Measurements from ENCODE around the gene STUM.

Gene STUM

GRCh38 chr1:226533220-226533619 is 15.3 kb upstream of the STUM start:
- DNase-seq (ENCODE audit: low read depth in 2 of 2, low spot score in 1 of 2), result no peak

GRCh38 chr1:226534098-226534497 is 14.5 kb upstream of the STUM start:
- no peak for DNase-seq (ENCODE audit: low read depth in 2 of 2, low spot score in 1 of 2)

DNA sequence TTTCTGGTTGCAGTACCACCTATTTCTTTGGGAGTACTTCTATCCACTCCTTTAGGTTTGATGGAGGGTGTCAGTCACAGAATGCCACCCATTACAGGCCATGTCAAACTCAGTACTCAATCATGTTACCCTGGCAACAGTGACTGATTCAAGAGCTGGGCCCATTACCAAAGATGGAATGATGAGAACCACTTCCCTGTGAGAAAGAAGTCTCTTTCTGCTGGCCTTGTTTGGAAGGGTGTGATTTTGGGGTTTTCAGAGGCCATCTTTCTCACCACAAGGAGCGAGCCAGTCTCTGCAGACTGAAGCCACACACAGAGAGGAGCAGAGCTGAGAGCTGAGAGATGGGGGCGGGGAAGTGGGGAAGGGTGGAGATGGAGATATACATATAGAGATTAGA is 13.9 kb upstream of the STUM start:
- DNase-seq (ENCODE audit: low read depth in 2 of 2, low spot score in 1 of 2), result no peak

GRCh38 chr1:226535666-226536065 is 12.9 kb upstream of the STUM start:
- DNase-seq (ENCODE audit: low read depth in 2 of 2, low spot score in 1 of 2), result no peak

- DNase-seq (ENCODE audit: low read depth in 2 of 2, low spot score in 1 of 2), result no peak
Observed at GRCh38 chr1:226541231-226541630, 7.3 kb upstream of the STUM start.

GRCh38 chr1:226541631-226542622 is 6.6 kb upstream of the STUM start:
- DNase-seq (ENCODE audit: low read depth in 2 of 2, low spot score in 1 of 2), result no peak

GRCh38 chr1:226542623-226543103 is 5.9 kb upstream of the STUM start:
- DNase-seq (ENCODE audit: low read depth in 2 of 2, low spot score in 1 of 2), result no peak

- no peak for DNase-seq (ENCODE audit: low read depth in 2 of 2, low spot score in 1 of 2)
Observed at GRCh38 chr1:226545836-226546596, 2.5 kb upstream of the STUM start.

- DNase-seq (ENCODE audit: low read depth in 2 of 2, low spot score in 1 of 2), result no peak
Observed at GRCh38 chr1:226546926-226547325, 1.6 kb upstream of the STUM start.

- peak; percentile 20 to 28 for DNase-seq (ENCODE audit: low read depth in 2 of 2, low spot score in 1 of 2)
Observed at GRCh38 chr1:226547754-226548191, 791 bp upstream of the STUM start.

GRCh38 chr1:226549094-226549936 is 751 bp downstream of the STUM start:
- no peak for DNase-seq (ENCODE audit: low read depth in 2 of 2, low spot score in 1 of 2)

DNA sequence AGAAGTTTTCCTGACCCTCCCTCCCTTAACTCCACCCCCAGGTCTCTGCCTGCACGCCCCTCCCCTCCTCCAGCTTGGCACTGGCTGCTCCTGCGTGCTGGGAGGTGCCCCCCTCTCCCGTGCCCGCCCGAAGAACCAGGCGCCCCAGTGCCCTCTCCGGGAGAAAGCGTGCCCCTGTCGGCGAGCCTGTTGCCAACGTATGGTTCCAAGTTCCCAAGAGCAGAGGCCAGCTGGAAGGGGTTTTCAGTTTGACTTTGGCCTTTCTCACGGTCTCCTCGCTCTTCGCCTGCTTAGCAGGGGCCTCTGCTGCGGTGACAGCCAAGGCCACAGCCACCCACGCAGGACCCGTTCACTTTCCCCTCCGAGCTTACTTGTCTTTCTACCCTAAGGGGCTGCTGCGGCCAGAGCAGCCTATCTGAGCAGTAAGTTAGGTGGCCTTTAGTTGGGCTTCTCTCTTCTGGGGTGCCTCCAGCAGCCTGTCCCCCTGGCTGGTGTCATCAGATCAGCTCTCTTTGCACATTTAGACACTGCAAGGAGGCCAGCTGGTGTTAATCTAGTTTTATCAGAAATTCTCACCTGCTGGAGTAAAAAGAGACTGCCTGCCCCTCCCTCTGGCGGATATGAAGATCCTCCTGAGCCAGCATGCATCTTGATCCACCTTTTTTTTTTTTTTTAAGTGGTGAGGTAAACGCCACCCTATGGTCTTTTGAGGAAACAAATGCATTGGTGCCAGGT is 1.5 kb downstream of the STUM start:
- no peak for DNase-seq (ENCODE audit: low read depth in 2 of 2, low spot score in 1 of 2)

DNA sequence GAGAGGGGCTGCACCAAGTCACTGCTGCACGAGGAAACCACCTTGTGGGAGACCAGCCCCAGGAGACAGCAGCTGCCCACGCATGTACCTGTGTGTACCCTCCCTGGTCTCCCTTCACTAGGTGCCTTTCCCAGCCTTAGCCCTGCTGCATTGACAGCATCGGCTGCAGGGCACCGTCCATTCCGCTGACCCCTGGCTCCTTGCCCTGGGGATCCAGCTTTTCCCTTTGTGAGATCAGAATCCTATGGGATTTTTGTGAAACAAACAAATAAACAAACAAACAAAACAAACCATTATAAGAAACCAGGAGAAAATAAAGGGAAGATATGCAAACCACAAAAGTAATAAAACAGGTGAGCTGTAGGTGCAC is 2.1 kb downstream of the STUM start:
- no peak for DNase-seq (ENCODE audit: low read depth in 2 of 2, low spot score in 1 of 2)

- DNase-seq (ENCODE audit: low read depth in 2 of 2, low spot score in 1 of 2), result no peak
Observed at GRCh38 chr1:226551299-226551698, 2.7 kb downstream of the STUM start.

DNA sequence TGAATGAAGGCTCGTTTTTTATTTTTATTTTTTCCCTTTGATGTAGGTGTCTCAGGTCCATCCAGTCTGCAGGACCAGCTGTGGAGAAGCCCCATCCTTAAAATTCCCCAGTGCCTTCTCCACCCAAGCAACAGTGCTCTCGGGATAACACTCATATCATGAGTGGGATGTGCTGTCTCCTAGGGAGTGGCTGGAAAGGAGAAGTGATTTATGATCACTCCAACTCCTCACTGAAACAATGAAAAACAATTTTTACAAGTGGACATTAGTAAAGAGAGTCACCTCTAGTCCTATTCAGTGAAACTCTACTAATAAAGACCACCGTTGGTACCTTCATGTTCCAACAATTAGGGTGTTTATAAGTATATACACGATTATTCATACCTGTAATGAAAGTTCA is 3.5 kb downstream of the STUM start:
- DNase-seq (ENCODE audit: low read depth in 2 of 2, low spot score in 1 of 2), result no peak

- DNase-seq (ENCODE audit: low read depth in 2 of 2, low spot score in 1 of 2), result no peak
Observed at GRCh38 chr1:226553266-226553923, 4.8 kb downstream of the STUM start.

DNA sequence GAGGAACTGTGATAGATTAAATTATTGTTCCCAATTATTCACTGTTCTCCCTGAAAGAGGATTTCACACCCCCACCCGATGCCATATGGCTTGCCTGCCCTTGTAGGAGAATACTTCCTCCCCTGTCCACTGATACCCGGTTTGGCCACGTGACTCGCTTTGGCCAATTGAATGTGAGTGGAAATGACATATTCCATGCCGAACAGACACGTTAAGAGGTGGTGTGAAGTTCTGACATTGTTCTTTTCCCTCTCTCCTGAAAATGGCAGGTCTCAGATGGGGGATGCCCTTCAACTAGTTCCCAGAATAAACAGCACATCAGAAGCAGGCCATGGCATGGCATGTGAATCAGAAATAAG is 5.3 kb downstream of the STUM start:
- DNase-seq (ENCODE audit: low read depth in 2 of 2, low spot score in 1 of 2), result no peak

DNA sequence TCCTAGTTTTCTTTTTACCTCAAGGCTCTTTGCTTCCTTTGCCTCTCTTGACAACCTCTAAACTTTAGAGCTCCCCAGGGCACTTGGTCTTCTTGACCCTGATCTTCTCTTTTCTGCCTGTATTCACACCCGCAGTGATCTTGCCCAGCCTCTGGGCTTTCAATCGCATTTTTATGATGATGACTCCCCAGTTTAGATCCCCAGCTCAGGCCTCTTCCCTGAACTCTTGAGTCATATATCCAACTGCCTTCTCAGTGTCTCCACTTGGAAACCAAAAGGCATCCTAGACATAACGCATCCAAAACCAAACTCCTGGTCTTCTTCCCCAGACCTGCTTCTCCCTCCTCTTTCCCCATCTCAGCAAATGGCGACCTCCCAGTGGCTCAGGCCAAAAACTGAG is 6.5 kb downstream of the STUM start:
- DNase-seq (ENCODE audit: low read depth in 2 of 2, low spot score in 1 of 2), result no peak

GRCh38 chr1:226557424-226557823 is 8.9 kb downstream of the STUM start:
- no peak for DNase-seq (ENCODE audit: low read depth in 2 of 2, low spot score in 1 of 2)

DNA sequence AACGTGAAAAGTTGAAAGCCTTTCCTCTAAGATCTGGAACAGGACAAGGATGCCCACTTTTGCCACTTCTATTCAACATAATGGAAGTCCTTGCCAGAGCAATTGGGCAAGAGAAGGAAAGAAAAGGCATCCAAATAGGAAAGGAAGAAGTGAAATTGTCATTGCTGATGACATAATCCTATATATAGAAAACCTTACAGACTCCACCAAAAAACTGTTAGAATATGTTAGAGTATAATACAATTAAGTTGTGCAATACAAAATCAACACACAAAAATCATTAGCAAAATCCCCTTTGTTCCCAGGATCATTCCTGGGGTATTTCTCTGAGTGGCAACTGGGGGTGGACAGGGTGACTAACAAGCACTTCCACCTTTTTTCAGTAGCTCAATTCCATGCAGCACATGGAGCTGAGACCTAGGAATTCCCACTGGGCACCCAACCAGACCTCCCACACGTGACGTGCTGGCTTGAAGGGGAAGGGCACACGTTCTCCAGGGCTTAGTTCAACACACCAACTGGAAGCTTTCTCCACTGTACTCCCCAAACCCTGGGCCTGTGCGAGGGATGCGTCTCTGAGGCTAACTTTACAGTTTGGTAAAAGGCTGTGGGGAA is 9.6 kb downstream of the STUM start:
- no peak for DNase-seq (ENCODE audit: low read depth in 2 of 2, low spot score in 1 of 2)
